Dedifferentiated amniotic fluid mesenchymal stem cell (primary cell): ENCODE data around the gene SLC26A9.
"Not testable (repeated sequence)": the region's sequence is repeated elsewhere in the genome, so short reads cannot be mapped to it uniquely, and the experiment has no call there.

Experiments
- DNase-seq: peaks from one replicate; pipeline ENCODE4 v3.0.0-alpha.2; 2016; ENCODE audit errors: extremely low spot score

The SLC26A9 gene

DNA sequence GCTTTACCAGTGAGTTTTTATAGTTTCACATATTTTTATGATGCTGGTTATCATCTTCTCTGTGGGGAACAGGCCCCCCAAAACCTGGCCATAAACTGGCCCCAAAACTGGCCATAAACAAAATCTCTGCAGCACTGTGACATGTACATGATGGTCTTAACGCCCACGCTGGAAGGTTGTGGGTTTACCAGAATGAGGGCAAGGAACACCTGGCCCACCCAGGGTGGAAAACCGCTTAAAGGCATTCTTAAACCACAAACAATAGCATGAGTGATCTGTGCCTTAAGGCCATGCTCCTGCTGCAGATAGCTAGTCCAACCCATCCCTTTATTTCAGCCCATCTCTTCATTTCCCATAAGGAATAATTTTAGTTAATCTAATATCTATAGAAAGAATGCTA, 52.6 kb downstream of the SLC26A9 start:
- DNase-seq: not testable (repeated sequence)

DNA sequence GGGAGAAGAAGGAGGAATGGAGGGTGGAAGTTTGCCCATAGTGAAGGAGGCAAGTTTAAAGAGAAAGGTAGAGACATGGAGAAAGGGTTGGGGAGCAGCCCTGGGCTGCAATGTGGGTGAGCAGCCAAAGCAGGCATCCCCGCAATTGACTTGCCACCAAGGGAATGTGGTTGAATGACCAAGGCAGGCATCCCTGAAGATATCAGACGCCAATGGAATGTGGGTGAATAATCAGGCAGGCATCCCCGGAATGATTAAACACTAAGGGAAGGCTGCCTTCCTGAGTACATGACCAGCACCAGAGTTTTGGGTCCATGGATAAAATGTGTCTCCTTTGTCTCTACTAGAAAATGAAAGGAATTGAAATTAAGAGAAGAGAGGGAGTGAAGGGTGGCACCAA, 53.5 kb downstream of the SLC26A9 start:
- DNase-seq: peak; percentile 66

DNA sequence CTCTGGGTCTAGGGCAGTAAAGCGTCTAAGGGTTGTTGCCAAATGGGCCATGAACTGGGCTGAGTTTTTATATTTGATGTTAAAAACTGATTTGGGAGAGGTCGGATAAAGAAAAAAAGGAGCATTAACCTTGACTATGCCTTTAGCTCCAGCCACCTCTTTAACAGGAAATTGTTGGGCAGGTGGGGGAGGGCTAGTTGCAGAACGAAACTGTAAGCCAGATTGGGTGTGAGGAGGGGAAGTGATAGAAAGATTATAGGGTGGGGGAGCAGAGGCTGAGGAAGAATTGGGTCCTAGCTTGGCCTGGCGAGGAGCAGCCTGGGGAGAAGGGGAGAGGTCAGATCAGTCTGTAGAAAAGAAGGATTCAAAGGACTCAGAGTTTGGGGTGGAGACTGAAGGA, 54.2 kb downstream of the SLC26A9 start:
- not testable (repeated sequence) for DNase-seq

DNA sequence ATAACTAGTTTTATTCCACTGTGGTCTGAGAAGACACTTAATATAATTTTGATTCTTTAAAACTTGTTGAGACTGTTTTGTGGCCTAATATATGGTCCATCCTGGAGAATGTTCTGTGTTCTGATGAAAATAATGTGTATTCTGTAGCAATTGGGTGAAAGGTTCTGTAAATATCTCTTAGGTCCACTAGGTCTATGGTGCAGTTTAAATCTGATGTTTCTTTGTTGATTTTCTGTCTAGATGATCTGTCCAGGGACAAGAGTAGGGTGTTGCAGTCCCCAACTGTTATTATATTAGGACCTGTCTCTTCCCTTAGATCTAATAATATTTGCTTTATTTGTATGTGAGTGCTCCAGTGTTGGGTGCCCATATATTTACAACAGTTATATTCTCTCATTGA, 59.5 kb downstream of the SLC26A9 start:
- DNase-seq: no peak

- no peak for DNase-seq
Measured at GRCh38 chr1:205880923-205881322, 62.3 kb downstream of the SLC26A9 start.

DNA sequence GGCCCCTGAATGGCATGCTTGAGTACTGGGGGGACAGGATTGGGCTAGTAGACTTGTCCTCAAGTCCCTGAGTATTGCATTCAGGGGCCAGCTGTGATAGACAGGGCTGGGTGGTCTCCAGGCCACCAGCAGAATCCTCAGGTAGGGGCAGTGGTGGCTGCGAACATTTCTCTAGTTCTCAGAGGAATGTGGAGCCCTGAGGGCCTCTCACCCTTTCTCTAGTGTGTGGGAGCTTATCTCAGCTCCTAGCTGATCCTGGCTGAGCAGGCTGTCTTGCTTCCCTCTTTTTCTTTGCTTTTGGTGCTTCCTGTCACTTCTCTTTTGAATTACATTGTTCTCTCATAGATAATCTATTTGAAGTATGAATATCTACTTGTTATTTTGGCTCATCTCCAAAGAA, 63.3 kb downstream of the SLC26A9 start:
- DNase-seq: no peak

DNA sequence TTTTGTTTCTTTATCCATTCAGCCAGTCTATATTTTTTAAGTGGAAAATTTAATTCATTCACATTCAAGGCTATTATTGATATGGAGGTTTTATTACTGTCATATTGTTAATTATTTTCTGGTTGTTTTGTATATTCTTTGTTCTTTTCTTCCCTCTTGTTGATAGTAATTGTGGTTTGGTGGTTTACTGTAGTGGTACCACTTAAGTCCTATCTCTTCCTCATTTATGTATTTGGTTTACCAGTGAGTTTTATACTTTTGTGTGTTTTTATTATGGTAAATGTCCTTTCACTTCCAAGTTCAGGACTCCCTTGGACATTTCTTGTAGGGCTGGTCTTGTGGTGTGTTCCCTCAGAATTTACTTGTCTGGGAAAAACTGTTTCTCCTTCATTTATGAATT, 65.2 kb downstream of the SLC26A9 start:
- DNase-seq: no peak

GRCh38 chr1:205873148-205873547, 70.1 kb downstream of the SLC26A9 start:
- not testable (repeated sequence) for DNase-seq

DNA sequence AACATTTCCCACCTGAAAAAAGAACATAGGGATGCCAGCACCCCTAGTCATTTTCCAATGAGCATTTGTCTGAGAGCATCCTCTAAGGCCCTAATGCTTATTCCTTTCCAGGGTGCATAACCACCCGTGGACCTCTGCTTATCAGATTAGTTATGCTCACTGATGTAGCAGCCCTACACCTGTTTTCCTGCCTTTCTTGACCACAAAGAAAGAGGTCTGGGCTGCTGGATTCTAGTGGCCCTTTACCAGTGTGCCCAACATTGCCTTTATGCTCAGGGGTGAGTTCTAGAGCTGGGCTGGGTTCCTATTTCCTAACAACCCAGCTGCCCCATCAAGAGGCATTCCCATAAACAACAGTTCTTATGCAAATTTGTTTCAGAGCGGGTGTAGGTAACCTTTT, 73.0 kb downstream of the SLC26A9 start:
- peak; percentile 4 for DNase-seq
